ENCODE results near the gene GBA2.

Gene GBA2

DNA sequence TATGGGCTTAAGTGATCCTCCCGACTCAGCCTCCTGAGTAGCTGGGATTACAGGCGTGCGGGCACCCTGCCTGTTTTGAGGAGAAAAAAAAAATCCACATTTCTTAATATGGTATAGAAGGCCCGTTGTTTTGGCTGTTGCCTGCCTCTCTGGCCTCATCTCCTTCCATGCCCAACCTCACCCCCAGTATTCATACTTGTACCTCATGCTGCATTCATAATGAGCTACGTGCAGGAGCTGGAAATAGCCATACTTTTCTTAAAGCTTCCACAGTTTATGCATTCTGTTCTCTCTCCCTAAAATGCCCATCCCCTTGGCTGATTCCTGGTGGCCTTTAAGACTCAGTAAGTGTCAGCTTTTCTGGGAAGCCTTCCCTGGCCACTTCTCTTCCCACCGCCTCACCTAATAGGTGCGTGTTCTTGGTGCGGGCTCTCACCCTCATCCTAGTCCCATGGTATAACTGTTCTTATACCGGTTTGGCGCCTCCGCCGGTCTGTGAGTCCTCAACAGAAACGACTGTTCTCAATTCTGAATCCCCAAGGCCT, 57.2 kb downstream of the GBA2 start:
- ChIA-PET CTCF (interaction anchor here (0.7 to 1.4 kb wide), 2 partner anchors 33 to 260 kb away, joined by 4 to 5 read pairs; partner anchors contain the start of gene CCDC107), POLR2A (interaction anchor here (1.8 kb wide), 1 partner anchor 31 kb away, joined by 6 read pairs; no protein-coding TSS in a partner anchor)
- DNase-seq (ENCODE audit: extremely low spot score): no peak
- TF ChIP-seq L3MBTL2 (conservative IDR thresholded peaks at IDR 0.05): no peak
- TF ChIP-seq CTBP1 (IDR thresholded peaks at IDR 0.05; ENCODE audit: borderline replicate concordance): no peak
- no peak for TF ChIP-seq ELF4 (IDR thresholded peaks at IDR 0.05)
- no peak for TF ChIP-seq HDGF (IDR thresholded peaks at IDR 0.05; ENCODE audit: borderline replicate concordance)
- TF ChIP-seq ZNF384 (IDR thresholded peaks at IDR 0.05): no peak
- no peak for TF ChIP-seq TARDBP (IDR thresholded peaks at IDR 0.05)
- no peak for TF ChIP-seq NFRKB (IDR thresholded peaks at IDR 0.05)
- TF ChIP-seq, protein P1, sequence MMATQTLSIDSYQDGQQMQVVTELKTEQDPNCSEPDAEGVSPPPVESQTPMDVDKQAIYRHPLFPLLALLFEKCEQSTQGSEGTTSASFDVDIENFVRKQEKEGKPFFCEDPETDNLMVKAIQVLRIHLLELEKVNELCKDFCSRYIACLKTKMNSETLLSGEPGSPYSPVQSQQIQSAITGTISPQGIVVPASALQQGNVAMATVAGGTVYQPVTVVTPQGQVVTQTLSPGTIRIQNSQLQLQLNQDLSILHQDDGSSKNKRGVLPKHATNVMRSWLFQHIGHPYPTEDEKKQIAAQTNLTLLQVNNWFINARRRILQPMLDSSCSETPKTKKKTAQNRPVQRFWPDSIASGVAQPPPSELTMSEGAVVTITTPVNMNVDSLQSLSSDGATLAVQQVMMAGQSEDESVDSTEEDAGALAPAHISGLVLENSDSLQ (IDR thresholded peaks at IDR 0.05): no peak
- TF ChIP-seq ARNT (IDR thresholded peaks at IDR 0.05): no peak
- TF ChIP-seq FOXK2 (IDR thresholded peaks at IDR 0.05): no peak
- no peak for TF ChIP-seq SP1 (IDR thresholded peaks at IDR 0.05)
- no peak for TF ChIP-seq FOXM1 (IDR thresholded peaks at IDR 0.05; ENCODE audit: borderline replicate concordance)
- no peak for TF ChIP-seq FOXA1 (IDR thresholded peaks at IDR 0.05)
- TF ChIP-seq LEF1 (IDR thresholded peaks at IDR 0.05; ENCODE audit: borderline replicate concordance): no peak

DNA sequence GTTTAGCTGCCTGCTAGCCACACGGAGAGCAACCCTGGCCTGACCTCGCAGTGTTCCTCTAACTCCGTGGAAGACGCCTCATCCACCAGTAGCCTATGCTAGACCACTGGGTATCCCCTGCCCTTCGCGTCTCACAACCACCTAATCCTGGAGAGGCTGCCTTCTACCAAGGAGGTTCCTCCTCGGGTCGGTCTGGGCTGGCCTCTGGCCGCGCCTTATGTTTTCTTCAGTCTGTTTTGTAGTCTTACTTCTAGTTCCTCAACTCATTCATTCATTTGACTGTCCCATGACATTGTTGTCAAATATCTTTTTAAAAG, 57.7 kb downstream of the GBA2 start:
- no peak for DNase-seq (ENCODE audit: extremely low spot score)
- CTCF ChIA-PET: interaction anchor here (1.4 kb wide), 1 partner anchor 33 kb away, joined by 5 read pairs; the partner anchor contains the start of gene CCDC107
- TF ChIP-seq FOXK2 (IDR thresholded peaks at IDR 0.05): no peak
- TF ChIP-seq LEF1 (IDR thresholded peaks at IDR 0.05; ENCODE audit: borderline replicate concordance): no peak
- TF ChIP-seq L3MBTL2 (conservative IDR thresholded peaks at IDR 0.05): no peak
- no peak for TF ChIP-seq SUZ12 (IDR thresholded peaks at IDR 0.05)
- TF ChIP-seq NFRKB (IDR thresholded peaks at IDR 0.05): no peak
- TF ChIP-seq SP1 (IDR thresholded peaks at IDR 0.05): no peak
- TF ChIP-seq, protein P1 (IDR thresholded peaks at IDR 0.05): no peak
- no peak for TF ChIP-seq HDGF (IDR thresholded peaks at IDR 0.05; ENCODE audit: borderline replicate concordance)
- TF ChIP-seq FOXM1 (IDR thresholded peaks at IDR 0.05; ENCODE audit: borderline replicate concordance): no peak
- TF ChIP-seq CTBP1 (IDR thresholded peaks at IDR 0.05; ENCODE audit: borderline replicate concordance): no peak
- no peak for TF ChIP-seq ELF4 (IDR thresholded peaks at IDR 0.05)
- POLR2A ChIA-PET: interaction anchor here (0.6 to 1.9 kb wide), 6 partner anchors 10 to 41 kb away, joined by 3 to 14 read pairs (median 4); partner anchors contain the start of genes ARHGEF39, CCDC107, CREB3 and RMRP

DNA sequence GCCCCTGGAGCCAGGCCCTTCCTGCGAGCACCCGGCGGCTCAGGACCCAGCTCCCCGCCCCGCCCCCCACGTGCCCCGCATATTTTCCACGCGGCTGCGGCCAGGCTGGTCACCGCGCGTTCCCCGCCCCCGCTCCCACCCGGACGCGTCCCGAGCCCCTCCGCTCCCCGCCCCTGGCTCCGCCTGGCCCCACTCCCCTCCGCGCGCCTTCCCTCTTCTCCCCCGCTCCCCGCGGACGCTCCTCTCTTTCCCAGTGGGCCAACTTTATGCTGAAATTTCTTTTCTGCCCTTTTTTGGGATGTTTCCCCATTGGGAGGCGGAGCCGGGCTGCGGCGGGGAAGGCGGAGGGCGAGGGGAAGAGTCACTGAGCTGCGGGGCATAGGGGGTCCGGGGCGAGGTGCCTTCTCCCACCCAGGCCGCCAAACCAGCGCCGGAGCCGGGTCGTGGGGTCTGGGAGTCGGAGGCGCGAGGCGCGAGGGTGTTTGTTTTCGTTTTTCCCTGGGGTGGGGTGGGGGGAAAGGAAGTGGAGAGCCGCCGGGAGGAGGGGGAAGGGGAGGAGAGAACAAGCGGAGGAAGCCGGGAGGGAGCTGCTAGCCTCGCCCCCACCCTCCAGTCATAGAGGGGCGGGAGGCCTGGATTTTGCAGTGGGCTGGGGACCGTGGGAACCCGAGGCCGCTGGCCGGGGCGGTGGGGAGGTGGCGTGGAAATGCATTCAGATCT, 58.3 kb downstream of the GBA2 start:
- POLR2A ChIA-PET: interaction anchor here (0.6 to 1.9 kb wide), 6 partner anchors 10 to 42 kb away, joined by 3 to 14 read pairs (median 4); partner anchors contain the start of genes ARHGEF39, CCDC107, CREB3 and RMRP
- CTCF ChIA-PET: interaction anchor here (1.4 kb wide), 1 partner anchor 32 kb away, joined by 5 read pairs; the partner anchor contains the start of gene CCDC107
- TF ChIP-seq L3MBTL2 (conservative IDR thresholded peaks at IDR 0.05): 0 out of 2 replicates have a peak, but pooled peaks have one; percentile 50
- TF ChIP-seq FOXA1 (IDR thresholded peaks at IDR 0.05): no peak
- DNase-seq (ENCODE audit: extremely low spot score): peak; percentile 69

DNA sequence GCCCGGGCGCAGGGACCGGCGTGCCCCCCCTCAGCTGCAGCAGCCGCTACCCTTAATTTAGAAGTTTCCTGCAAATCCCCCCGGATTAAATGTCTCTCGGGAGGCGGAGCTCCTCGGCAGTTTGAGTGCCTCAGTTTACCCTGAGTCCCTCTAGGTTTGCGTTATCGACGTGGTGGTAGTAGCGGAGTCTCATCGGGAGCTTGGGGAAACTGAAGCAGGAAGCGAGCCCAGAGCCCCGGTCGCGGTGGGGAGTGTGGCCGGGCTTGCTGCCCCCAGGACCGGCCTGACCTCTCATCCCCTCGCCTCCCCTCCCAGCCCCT, 58.8 kb downstream of the GBA2 start:
- no peak for DNase-seq (ENCODE audit: extremely low spot score)

DNA sequence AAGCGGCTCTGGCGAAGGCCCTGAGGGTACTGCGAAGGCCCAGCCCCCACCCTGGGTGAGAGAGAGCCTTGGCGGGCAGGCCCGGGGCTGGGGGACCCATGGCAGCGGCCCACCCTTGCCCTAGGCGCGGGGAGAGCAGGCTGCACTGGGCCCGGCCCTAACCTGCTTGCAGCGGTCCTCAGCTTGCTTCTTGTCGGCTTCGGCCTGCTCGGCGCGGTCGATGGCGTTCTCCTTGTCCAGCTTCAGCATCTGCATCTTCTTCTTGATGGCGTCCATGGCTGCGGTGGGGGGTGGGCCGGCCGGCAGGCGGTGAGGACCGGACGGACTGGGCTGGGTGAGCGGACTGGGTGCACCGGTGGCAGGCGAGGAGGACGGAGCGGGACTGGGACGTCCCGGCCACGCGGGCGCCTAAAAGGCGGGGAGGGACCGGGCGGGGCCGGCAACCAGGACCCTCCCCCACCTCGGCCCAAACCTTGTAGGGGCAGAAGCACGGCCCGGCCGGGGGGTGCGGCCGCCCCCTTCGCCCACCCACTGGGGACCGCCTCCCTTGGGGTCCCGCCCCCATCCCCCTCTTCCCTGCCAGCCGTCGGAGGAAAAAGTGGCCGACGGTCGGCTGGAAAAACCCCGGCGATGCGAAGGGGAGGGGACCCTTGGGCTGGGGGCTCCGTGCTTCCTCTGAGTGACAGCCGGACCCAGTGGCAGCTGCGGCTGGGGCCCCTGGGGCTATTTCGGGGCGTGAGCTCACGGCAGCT, 59.3 kb downstream of the GBA2 start, which contains the start of gene TPM2:
Gene TPM2 (minus strand): TSS at position 384 of the 752 bp plus-strand sequence. CDS start 108 bp downstream, at position 276.
- TF ChIP-seq SP1 (IDR thresholded peaks at IDR 0.05): no peak
- TF ChIP-seq, protein P1 (IDR thresholded peaks at IDR 0.05): peak; percentile 38; the same call in 1 of the 2 replicates
- no peak for TF ChIP-seq ARNT (IDR thresholded peaks at IDR 0.05)
- TF ChIP-seq NFRKB (IDR thresholded peaks at IDR 0.05): no peak
- DNase-seq (ENCODE audit: extremely low spot score): no peak
- CTCF ChIA-PET: no interaction called here
- POLR2A ChIA-PET: interaction anchor here (1.2 to 1.9 kb wide), 2 partner anchors 25 to 32 kb away, joined by 3 to 14 read pairs; partner anchors contain the start of genes ARHGEF39, CCDC107 and RMRP

More for the DNA sequence above, 58.8 kb downstream of the GBA2 start:
- ChIA-PET POLR2A (interaction anchor here (1.2 to 1.9 kb wide), 3 partner anchors 26 to 32 kb away, joined by 3 to 14 read pairs (median 6); partner anchors contain the start of genes ARHGEF39, CCDC107 and RMRP), CTCF (no interaction called here)
- TF ChIP-seq CTBP1 (IDR thresholded peaks at IDR 0.05; ENCODE audit: borderline replicate concordance) (no peak), FOXA1 (IDR thresholded peaks at IDR 0.05) (no peak), NFRKB (IDR thresholded peaks at IDR 0.05) (no peak)
